H1 (cell line): Measurements from ENCODE around the gene UCN. TPM values are rescaled to one million over a fixed set of nuclear protein-coding genes. Genes with fewer than 3 reads are reported as not detected.

Source experiments
- CTCF ChIA-PET: fragments of 300-600 bp; sonication (Branson Sonifier 250); formaldehyde crosslinking; loops from one replicate; lab custom pipeline; 2021; ENCODE audit not compliant: partially characterized antibody; lab: Charles Lee
- POLR2A ChIA-PET: fragments of 300-600 bp; sonication (Branson Sonifier 250); formaldehyde crosslinking; loops from one replicate; lab custom pipeline; 2021; ENCODE audit warnings: inconsistent platforms; ENCODE audit not compliant: partially characterized antibody; lab: Charles Lee
- DNase-seq, 2 experiments: peaks; one replicate each; pipeline versions ENCODE4 v3.0.0 to v3.0.0-alpha.2; 2010 to 2022; ENCODE audit warnings: low spot score in 2 of 2, low read depth in 1 of 2, mixed read lengths in 1 of 2
- FAIRE-seq: peaks from 2 replicates; lab custom pipeline; 2011; peaks lifted over from hg19 to GRCh38; lab: Jason Lieb, UNC
- H2AFZ ChIP-seq: 2 replicates; pipeline ENCODE4 v1.8.1; 2012; ENCODE audit warnings: low read length, inconsistent platforms
- H2AK5ac ChIP-seq: 2 replicates; pipeline ENCODE4 v1.6.1; 2013; ENCODE audit warnings: low read depth, low read length
- H2BK120ac ChIP-seq: replicated peaks from 2 replicates; pipeline ENCODE3; 2013; ENCODE audit warnings: low read depth, low read length, inconsistent platforms
- H2BK12ac ChIP-seq: 2 replicates; pipeline ENCODE4 v1.6.1; 2013; ENCODE audit warnings: low read depth, low read length
- H2BK15ac ChIP-seq: 2 replicates; pipeline ENCODE4 v1.6.1; 2013; ENCODE audit warnings: low read length
- H2BK20ac ChIP-seq: 2 replicates; pipeline ENCODE4 v1.6.1; 2013; ENCODE audit warnings: low read length
- H2BK5ac ChIP-seq: 2 replicates; pipeline ENCODE4 v1.6.1; 2013; ENCODE audit warnings: low read depth, low read length
- H3K14ac ChIP-seq: 2 replicates; pipeline ENCODE4 v1.6.1; 2013; ENCODE audit warnings: inconsistent platforms; ENCODE audit not compliant: insufficient read length
- H3K18ac ChIP-seq: 2 replicates; pipeline ENCODE4 v1.6.1; 2013; ENCODE audit warnings: low read length; ENCODE audit errors: extremely low read depth
- H3K23ac ChIP-seq: 2 replicates; pipeline ENCODE4 v1.6.1; 2013; ENCODE audit warnings: inconsistent platforms; ENCODE audit not compliant: insufficient read length
- H3K23me2 ChIP-seq: 2 replicates; pipeline ENCODE4 v1.6.1; 2013; ENCODE audit warnings: low read depth, low read length
- H3K27ac ChIP-seq: 2 replicates; pipeline ENCODE4 v1.6.1; 2011; ENCODE audit warnings: low read depth, low read length, inconsistent platforms
- H3K27me3 ChIP-seq, 4 experiments: replicated peaks in 1 of 4; 1 replicate in 1 of 4; 2 replicates in 3 of 4; pipeline versions ENCODE4 v1.6.1 to v1.8.1; 2011 to 2013; ENCODE audit warnings: low read length in 3 of 4, mild to moderate bottlenecking in 3 of 4, inconsistent platforms in 2 of 4, mixed read lengths in 2 of 4, moderate library complexity in 1 of 4; ENCODE audit not compliant: control insufficient read depth in 3 of 4, insufficient read depth in 3 of 4; ENCODE audit errors: extremely low read depth in 1 of 4
- H3K36me3 ChIP-seq, 4 experiments: 2 replicates each; pipeline versions ENCODE4 v1.6.1 to v1.8.1; 2011 to 2013; ENCODE audit warnings: mild to moderate bottlenecking in 4 of 4, low read length in 3 of 4, moderate library complexity in 2 of 4, control low read depth in 1 of 4, inconsistent platforms in 1 of 4; ENCODE audit not compliant: insufficient read depth in 4 of 4, control insufficient read depth in 2 of 4
- H3K4ac ChIP-seq: replicated peaks from 2 replicates; pipeline ENCODE3; 2013; ENCODE audit warnings: low read length, low read depth, mixed read lengths, inconsistent platforms; ENCODE audit not compliant: insufficient read length
- H3K4me1 ChIP-seq, 4 experiments: replicated peaks in 1 of 4; 1 replicate in 1 of 4; 2 replicates in 3 of 4; pipeline versions ENCODE4 v1.6.1 to v1.8.1; 2011 to 2013; ENCODE audit warnings: low read length in 3 of 4, inconsistent platforms in 2 of 4, mixed read lengths in 1 of 4; ENCODE audit not compliant: insufficient read depth in 4 of 4, control insufficient read depth in 3 of 4
- H3K4me2 ChIP-seq, 2 experiments: 2 replicates each; pipeline versions ENCODE4 v1.6.1 to v1.8.1; 2011 to 2013; ENCODE audit warnings: low read depth in 2 of 2, low read length in 2 of 2, control low read depth in 1 of 2, inconsistent platforms in 1 of 2, mild to moderate bottlenecking in 1 of 2; ENCODE audit not compliant: insufficient read depth in 1 of 2
- H3K4me3 ChIP-seq, 4 experiments: fragments of 200-600, 300-600 bp in 1 of 4; sonication (generic), shearing (Covaris generic), sonication (Bioruptor Twin) in 1 of 4; 2 replicates each; pipeline versions ENCODE4 v1.5.1 to v1.8.1; 2011 to 2016; ENCODE audit warnings: low read length in 4 of 4, low read depth in 3 of 4, control low read depth in 2 of 4, inconsistent platforms in 2 of 4, mild to moderate bottlenecking in 2 of 4, mixed read lengths in 1 of 4, moderate library complexity in 1 of 4; ENCODE audit not compliant: insufficient read depth in 2 of 4; ENCODE audit errors: extremely low read depth in 1 of 4
- H3K56ac ChIP-seq: replicated peaks from 2 replicates; pipeline ENCODE3; 2013; ENCODE audit warnings: low read depth, mild to moderate bottlenecking, mixed read lengths, low read length, inconsistent platforms; ENCODE audit not compliant: insufficient read length
- H3K79me1 ChIP-seq: 2 replicates; pipeline ENCODE4 v1.6.1; 2013; ENCODE audit warnings: low read depth, low read length, control low read depth
- H3K79me2 ChIP-seq, 2 experiments: 2 replicates each; pipeline versions ENCODE4 v1.6.1 to v1.8.1; 2012 to 2013; ENCODE audit warnings: low read length in 2 of 2, mild to moderate bottlenecking in 2 of 2, inconsistent platforms in 1 of 2; ENCODE audit not compliant: insufficient read depth in 2 of 2, control insufficient read depth in 1 of 2
- H3K9ac ChIP-seq, 4 experiments: replicated peaks in 1 of 4; 1 replicate in 1 of 4; 2 replicates in 3 of 4; pipeline versions ENCODE4 v1.6.1 to v1.8.1; 2011 to 2013; ENCODE audit warnings: low read depth in 3 of 4, low read length in 3 of 4, control low read depth in 2 of 4, mild to moderate bottlenecking in 2 of 4, moderate library complexity in 2 of 4, inconsistent platforms in 1 of 4; ENCODE audit errors: extremely low read depth in 1 of 4
- H3K9me3 ChIP-seq, 2 experiments: 2 replicates each; pipeline versions ENCODE4 v1.6.1 to v1.8.1; 2012 to 2013; ENCODE audit warnings: mild to moderate bottlenecking in 2 of 2, moderate library complexity in 2 of 2, control low read depth in 1 of 2, inconsistent platforms in 1 of 2, low read depth in 1 of 2, low read length in 1 of 2, mixed read lengths in 1 of 2; ENCODE audit not compliant: insufficient read depth in 2 of 2
- H4K20me1 ChIP-seq, 2 experiments: replicated peaks in 1 of 2; 2 replicates each; pipeline versions ENCODE3 to v1.8.1; 2011 to 2013; ENCODE audit warnings: inconsistent platforms in 2 of 2, low read length in 2 of 2, mild to moderate bottlenecking in 1 of 2; ENCODE audit not compliant: insufficient read depth in 2 of 2, control insufficient read depth in 1 of 2
- H4K5ac ChIP-seq: 2 replicates; pipeline ENCODE4 v1.6.1; 2013; ENCODE audit warnings: low read length, low read depth, mixed read lengths, inconsistent platforms; ENCODE audit not compliant: insufficient read length
- H4K8ac ChIP-seq: 2 replicates; pipeline ENCODE4 v1.8.0; 2013; ENCODE audit warnings: mild to moderate bottlenecking, moderate library complexity, low read length, inconsistent platforms; ENCODE audit not compliant: insufficient read depth; ENCODE audit errors: extremely low read depth
- H4K91ac ChIP-seq: replicated peaks from 2 replicates; pipeline ENCODE3; 2013; ENCODE audit warnings: low read length, mixed read lengths, inconsistent platforms; ENCODE audit not compliant: insufficient read length
- ATF2 ChIP-seq: IDR thresholded peaks from 2 replicates; pipeline ENCODE4 v1.6.1; 2012; ENCODE audit warnings: low read length, inconsistent platforms
- WGBS, 2 experiments: shearing (Covaris generic) in 1 of 2; methylation state at CpG; one replicate each; pipeline versions ENCODE4 v1.1.6 to v1.1.7; 2013 to 2015; ENCODE audit warnings: low lambda C conversion rate in 2 of 2, mixed read lengths in 2 of 2, inconsistent platforms in 1 of 2, low coverage in 1 of 2, missing lambda C conversion rate in 1 of 2; ENCODE audit not compliant: insufficient replicate concordance in 2 of 2, insufficient coverage in 1 of 2, insufficient read length in 1 of 2; ENCODE audit errors: extremely low coverage in 1 of 2, missing lambda C conversion rate in 1 of 2; 5-methylcytosine and 5-hydroxymethylcytosine counted together
- polyA plus RNA-seq, 7 experiments: library from polyadenylated mRNA; depleted of rRNA in 3 of 7; stranded (reverse) in 5 of 7; unstranded in 2 of 7; fragments of >200 nt in 5 of 7; fragments of 200-250 nt in 2 of 7; gene quantifications; 1 replicate in 5 of 7; 2 replicates in 1 of 7; 4 replicates in 1 of 7; pipeline versions ENCODE4 v1.2.1 to v1.2.3, GENCODE V29; 2011 to 2013; ENCODE audit warnings: missing spikeins in 2 of 7, mixed read lengths in 2 of 7
- total RNA-seq: library from RNA; stranded (reverse); fragmentation: NEBNext Ultra II Directional; extraction: Animal tissue kit (Norgen Biotek cat#: 25700); gene quantifications from 2 replicates; pipeline ENCODE4 v1.2.1, GENCODE V29; 2021

Gene UCN
- total and polyA plus RNA-seq, 2 of the 8 experiments (the other 6 are each of a cell fraction or from before 2014, with no cell fraction given) = 0.35 TPM; not detected in 1

DNA sequence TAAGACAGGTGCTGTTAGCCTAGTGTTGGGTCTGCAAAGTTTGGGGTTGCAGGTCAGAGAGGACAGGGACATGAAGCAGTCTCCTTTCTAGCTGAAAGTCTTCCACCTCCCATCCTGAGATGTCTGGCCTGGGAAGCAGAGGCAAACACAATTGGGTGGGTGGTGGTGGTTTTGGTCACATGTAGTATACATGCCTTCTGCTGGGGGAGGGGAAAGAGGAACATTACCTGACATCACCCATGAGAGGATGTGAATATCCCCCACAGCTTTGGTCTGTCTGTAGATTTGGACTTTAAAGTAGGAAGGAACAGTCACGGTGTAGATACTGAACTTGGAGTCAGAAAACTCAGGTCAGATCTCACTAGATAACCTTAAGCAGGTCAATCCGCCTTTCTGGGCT, 37.6 kb downstream of the UCN start:
- H3K4me2 ChIP-seq = no peak overlapping the region
- CTCF ChIA-PET = interaction anchor here (0.9 to 14.1 kb wide), 9 partner anchors 10 to 328 kb away, joined by 3 to 288 read pairs (median 4); partner anchors contain the start of genes DNAJC5G, TRIM54 and UCN
- peaks cover 0 to 5% (median 0%) of the 10 kb centered on the region in 4 experiments; a peak in 2 of 7 replicates for H3K4me1 ChIP-seq
- no peak for TF ChIP-seq ATF2

More for the DNA sequence above, 37.6 kb downstream of the UCN start:
- H2BK5ac ChIP-seq = no peak overlapping the region
- no peak overlapping the region for H2AFZ ChIP-seq
- H2BK12ac ChIP-seq = no peak overlapping the region
- 90% methylated on average over 2 of the region's 2 CpGs; no CpG with 5 or more reads in 1 of the 2 experiments for WGBS, 2 experiments
- peaks cover 2 to 14% (median 10%) of the 10 kb centered on the region in 4 experiments for H3K27me3 ChIP-seq
- H3K23me2 ChIP-seq = no peaks in the 10 kb centered on the region
- POLR2A ChIA-PET = interaction anchor here (1.3 to 4.9 kb wide), 4 partner anchors 10 to 22 kb away, joined by 3 to 22 read pairs (median 5); partner anchors contain the start of gene TRIM54
- no peak overlapping the region for H2BK120ac ChIP-seq
- H4K20me1 ChIP-seq = no peaks in the 10 kb centered on the region
- H2BK20ac ChIP-seq = no peak overlapping the region
- H3K4me3 ChIP-seq = no peak overlapping the region
- H3K14ac ChIP-seq = no peak overlapping the region
- FAIRE-seq (no peak), DNase-seq (no peak)
- H3K4ac ChIP-seq = no peak overlapping the region
- no peak overlapping the region for H4K8ac ChIP-seq
- H2BK15ac ChIP-seq = no peak overlapping the region
- no peak overlapping the region for H4K5ac ChIP-seq
- no peak overlapping the region for H3K27ac ChIP-seq
- H3K9ac ChIP-seq = no peak overlapping the region
- H4K91ac ChIP-seq = no peak overlapping the region
- H3K56ac ChIP-seq = no peak overlapping the region
- H3K79me1 ChIP-seq = no peaks in the 10 kb centered on the region
- H3K79me2 ChIP-seq = no peaks in the 10 kb centered on the region
- H3K36me3 ChIP-seq = no peaks in the 10 kb centered on the region
- no peak overlapping the region for H2AK5ac ChIP-seq
- H3K18ac ChIP-seq = no peak overlapping the region
- no peak overlapping the region for H3K23ac ChIP-seq
- no peaks in the 10 kb centered on the region for H3K9me3 ChIP-seq
